Transverse colon (tissue), 4 donors: ENCODE data around the gene FKBP6. TPM values are rescaled to one million over a fixed set of nuclear protein-coding genes. Genes with fewer than 3 reads are reported as not detected.
"Not testable (repeated sequence)": the region's sequence is repeated elsewhere in the genome, so short reads cannot be mapped to it uniquely, and the experiment has no call there.

Source experiments
- DNase-seq: peaks from one replicate; pipeline ENCODE4 v3.0.0-alpha.2; 2019
- H3K27ac ChIP-seq, 4 donors: fragments of 200-600 bp; sonication (generic); 2 replicates each; pipeline ENCODE4 v1.5.1; 2016 to 2018; ENCODE audit warnings: inconsistent platforms in 4 of 4
- H3K27me3 ChIP-seq: fragments of 200-600 bp; sonication (generic); 2 replicates; pipeline ENCODE4 v1.5.1; 2017; ENCODE audit warnings: inconsistent platforms
- H3K36me3 ChIP-seq, 4 donors: fragments of 200-600 bp; sonication (generic); 2 replicates each; pipeline ENCODE4 v1.5.1; 2017 to 2019; ENCODE audit warnings: inconsistent platforms in 4 of 4
- H3K4me1 ChIP-seq, 4 donors: fragments of 200-600 bp; sonication (generic); 2 replicates each; pipeline ENCODE4 v1.5.1; 2017 to 2020; ENCODE audit warnings: inconsistent platforms in 4 of 4
- H3K4me3 ChIP-seq, 4 donors: fragments of 200-600 bp; sonication (generic); 1 replicate in 1 of 4; 2 replicates in 3 of 4; pipeline versions ENCODE4 v1.5.1 to v1.6.1; 2017 to 2019; ENCODE audit warnings: inconsistent platforms in 4 of 4
- H3K9me3 ChIP-seq, 2 donors: fragments of 200-600 bp; sonication (generic); 2 replicates each; pipeline ENCODE4 v1.5.1; 2017 to 2019; ENCODE audit warnings: inconsistent platforms in 2 of 2
- CTCF ChIP-seq, 5 experiments: fragments of 200-600 bp in 3 of 5; fragments of 450-650 bp in 2 of 5; sonication (generic) in 3 of 5; IDR thresholded peaks; 1 replicate in 2 of 5; 2 replicates in 3 of 5; pipeline ENCODE4 v1.5.1; 2016 to 2017; ENCODE audit warnings: antibody characterized with exemption in 5 of 5, inconsistent platforms in 3 of 5, mild to moderate bottlenecking in 2 of 5, moderate library complexity in 1 of 5
- EP300 ChIP-seq: sonication (generic); formaldehyde crosslinking; IDR thresholded peaks from one replicate; pipeline ENCODE4 v1.6.1; 2017; ENCODE audit warnings: antibody characterized with exemption, low read depth
- POLR2A ChIP-seq: fragments of 450-650 bp; IDR thresholded peaks from one replicate; pipeline ENCODE4 v1.6.1; 2016; ENCODE audit warnings: antibody characterized with exemption, mild to moderate bottlenecking, moderate library complexity
- POLR2AphosphoS5 ChIP-seq, 3 donors: sonication (generic); formaldehyde crosslinking; IDR thresholded peaks; one replicate each; pipeline ENCODE4 v1.6.1; 2016; ENCODE audit warnings: antibody characterized with exemption in 3 of 3
- WGBS, 2 donors: methylation state at CpG; one replicate each; pipeline ENCODE4 v1.1.5; 2018; ENCODE audit warnings: low coverage in 1 of 2; 5-methylcytosine and 5-hydroxymethylcytosine counted together
- in situ Hi-C, 4 donors: fragments of 200-750 bp; cut with MboI; loops; one replicate each; pipeline versions ENCODE4 v1.15.0 to v1.15.1; 2017; ENCODE audit warnings: low sequenced_read_pairs in 3 of 4, low pct_ligation_motif_present in 1 of 4, low pct_unique_long_range_greater_than_20kb in 1 of 4
- intact Hi-C: fragments of 100-400 bp; cut with DNase I; formaldehyde crosslinking; loops from one replicate; pipeline ENCODE4 v1.15.1; 2023; ENCODE audit warnings: low total_unique reads
- total RNA-seq, 4 donors: library from RNA; depleted of rRNA; stranded (reverse); fragments of >200 nt; gene quantifications; one replicate each; pipeline ENCODE4 v1.1.0, GENCODE V29; 2016

The FKBP6 gene
- total RNA-seq, 4 donors from 2014 or later = not detected

- in situ Hi-C loops = no loop called here
- peak; percentile 49 for TF ChIP-seq POLR2A
- no peak for TF ChIP-seq CTCF (IDR thresholded peaks at IDR 0.05)
- TF ChIP-seq POLR2AphosphoS5 (IDR thresholded peaks at IDR 0.05) = peak; percentile 60 to 86 (median 70)
- TF ChIP-seq EP300 = no peak
- H3K27me3 ChIP-seq = no peaks in the 10 kb centered on the region
- DNase-seq = peak; percentile 94
- H3K4me3 ChIP-seq = peak within 1 kb of the TSS; percentile 27 to 87 (median 67)
- 10 to 13% methylated on average over 6 to 40 of the region's 40 CpGs for WGBS, 2 donors
- no peaks in the 10 kb centered on the region for H3K9me3 ChIP-seq
- H3K4me1 ChIP-seq = peaks cover 4 to 13% (median 11%) of the 10 kb centered on the region in 4 donors
- peak within 1 kb of the TSS; percentile 67 to 79 (median 78) for H3K27ac ChIP-seq
- intact Hi-C loops = no loop called here
- H3K36me3 ChIP-seq = peaks cover 0 to 12% (median 5%) of the 10 kb centered on the region in 4 donors
Observed at GRCh38 chr7:73308665-73309214, 19.2 kb upstream of the FKBP6 start, which contains the start of gene NSUN5. Gene NSUN5, minus strand, starts transcription at chr7:73308826. Its CDS starts 36 bp downstream, at chr7:73308790.

- WGBS, 2 donors = 96% methylated on average over 7 of the region's 7 CpGs; no CpG with 5 or more reads in 1 of the 2 donors
- H3K27ac ChIP-seq, H3K4me3 ChIP-seq, H3K9me3 ChIP-seq, in situ Hi-C loops, DNase-seq, H3K27me3 ChIP-seq, H3K36me3 ChIP-seq, intact Hi-C loops: not testable (repeated sequence)
- peaks cover 4 to 13% (median 11%) of the 10 kb centered on the region in 4 donors for H3K4me1 ChIP-seq
Observed at GRCh38 chr7:73311421-73311820, 16.5 kb upstream of the FKBP6 start.

- Histone ChIP-seq H3K9me3 (no peaks in the 10 kb centered on the region), H3K4me3 (no peak overlapping the region), H3K27me3 (no peaks in the 10 kb centered on the region), H3K4me1 (peaks cover 4 to 9% (median 7%) of the 10 kb centered on the region in 4 donors), H3K36me3 (no peaks in the 10 kb centered on the region), H3K27ac (no peak overlapping the region)
- TF ChIP-seq EP300 = no peak
- no peak for TF ChIP-seq CTCF (IDR thresholded peaks at IDR 0.05)
- TF ChIP-seq POLR2A = no peak
- TF ChIP-seq POLR2AphosphoS5 (IDR thresholded peaks at IDR 0.05) = no peak
- intact Hi-C loops (no loop called here), in situ Hi-C loops (no loop called here)
- 93% methylated on average over 44 of the region's 48 CpGs; no CpG with 5 or more reads in 1 of the 2 donors for WGBS, 2 donors
- no peak for DNase-seq
Observed at GRCh38 chr7:73312831-73313520, 15.0 kb upstream of the FKBP6 start.

- no peak overlapping the region for H3K27ac ChIP-seq
- peaks cover 4 to 9% (median 6%) of the 10 kb centered on the region in 4 donors for H3K4me1 ChIP-seq
- no peak for TF ChIP-seq POLR2AphosphoS5 (IDR thresholded peaks at IDR 0.05)
- no peak for TF ChIP-seq EP300
- no peak for TF ChIP-seq POLR2A
- TF ChIP-seq CTCF (IDR thresholded peaks at IDR 0.05) = no peak
- H3K4me3 ChIP-seq = no peak overlapping the region
- intact Hi-C loops (no loop called here), in situ Hi-C loops (no loop called here)
- 81 to 100% methylated on average over 1 to 4 of the region's 4 CpGs for WGBS, 2 donors
- H3K9me3 ChIP-seq = no peaks in the 10 kb centered on the region
- no peaks in the 10 kb centered on the region for H3K27me3 ChIP-seq
- no peaks in the 10 kb centered on the region for H3K36me3 ChIP-seq
- no peak for DNase-seq
Observed at GRCh38 chr7:73313521-73313906, 14.4 kb upstream of the FKBP6 start.
